NCI-H2227 (cell line): ENCODE data around the gene MRGPRG.

Experiments used
- DNase-seq: peaks from one replicate; lab custom pipeline; 2025; ENCODE audit not compliant: unreplicated experiment; lab: John Stamatoyannopoulos, UW

Gene MRGPRG

GRCh38 chr11:3225826-3226750 lies 7.5 kb upstream of the MRGPRG start:
- no peak for DNase-seq

GRCh38 chr11:3225159-3225758 lies 6.6 kb upstream of the MRGPRG start:
- DNase-seq, result no peak

GRCh38 chr11:3224401-3225057 lies 5.9 kb upstream of the MRGPRG start:
- no peak for DNase-seq

- DNase-seq, result no peak
Observed at GRCh38 chr11:3223932-3224381, 5.3 kb upstream of the MRGPRG start.

GRCh38 chr11:3222941-3223915 lies 4.6 kb upstream of the MRGPRG start:
- DNase-seq, result no peak

GRCh38 chr11:3222003-3222855 lies 3.6 kb upstream of the MRGPRG start:
- DNase-seq, result no peak

GRCh38 chr11:3221408-3222002 lies 2.9 kb upstream of the MRGPRG start:
- DNase-seq, result no peak

- DNase-seq, result no peak
Observed at GRCh38 chr11:3220521-3221407, 2.2 kb upstream of the MRGPRG start.

- no peak for DNase-seq
Observed at GRCh38 chr11:3220101-3220500, 1.5 kb upstream of the MRGPRG start.

GRCh38 chr11:3219281-3219892 lies 774 bp upstream of the MRGPRG start:
- DNase-seq, result no peak

- DNase-seq, result no peak
Observed at GRCh38 chr11:3217818-3218482, 663 bp downstream of the MRGPRG start.

- DNase-seq, result no peak
Observed at GRCh38 chr11:3216027-3216525, 2.5 kb downstream of the MRGPRG start.

- no peak for DNase-seq
Observed at GRCh38 chr11:3215346-3216026, 3.1 kb downstream of the MRGPRG start.

- no peak for DNase-seq
Observed at GRCh38 chr11:3214420-3214699, 4.3 kb downstream of the MRGPRG start.

- DNase-seq, result no peak
Observed at GRCh38 chr11:3213659-3214419, 4.8 kb downstream of the MRGPRG start.

- no peak for DNase-seq
Observed at GRCh38 chr11:3208272-3208671, 10.3 kb downstream of the MRGPRG start.
